GM18907 (cell line): ENCODE data around the gene PIAS4.
"Not testable (repeated sequence)": the region's sequence is repeated elsewhere in the genome, so short reads cannot be mapped to it uniquely, and the experiment has no call there.

Experiments
- ATAC-seq: cut with Tn5 transposase; IDR thresholded peaks from one replicate; pipeline ENCODE4 v1.9.1; 2021; ENCODE audit warnings: mild to moderate bottlenecking, moderate library complexity; ENCODE audit not compliant: unreplicated experiment

The PIAS4 gene

GRCh38 chr19:4007021-4007835 lies at the start of gene PIAS4:
PIAS4 (plus strand) TSS chr19:4007736; CDS start chr19:4007761, 25 bp downstream.
- ATAC-seq, result peak; percentile 83

- no peak for ATAC-seq
These were observed 48.4 kb upstream of the PIAS4 start for GRCh38 chr19:3958836-3959765.

- no peak for ATAC-seq
These were observed 47.8 kb upstream of the PIAS4 start for GRCh38 chr19:3959766-3960131.

- no peak for ATAC-seq
These were observed 46.5 kb upstream of the PIAS4 start for GRCh38 chr19:3961007-3961406.

- ATAC-seq, result no peak
These were observed 43.9 kb upstream of the PIAS4 start for GRCh38 chr19:3963458-3964255.

GRCh38 chr19:3964256-3965194 lies 43.0 kb upstream of the PIAS4 start:
- ATAC-seq, result no peak

GRCh38 chr19:3966051-3967017 lies 41.2 kb upstream of the PIAS4 start:
- ATAC-seq, result no peak

- not testable (repeated sequence) for ATAC-seq
These were observed 39.6 kb upstream of the PIAS4 start for GRCh38 chr19:3967983-3968382.

- ATAC-seq, result no peak
These were observed 38.7 kb upstream of the PIAS4 start for GRCh38 chr19:3968556-3969434.

- ATAC-seq, result no peak
These were observed 37.9 kb upstream of the PIAS4 start for GRCh38 chr19:3969435-3970312.

- ATAC-seq, result no peak
These were observed 37.2 kb upstream of the PIAS4 start for GRCh38 chr19:3970313-3970807.

GRCh38 chr19:3970808-3971598 lies 36.5 kb upstream of the PIAS4 start, which contains the start of gene DAPK3:
DAPK3 (minus strand) TSS chr19:3971099; CDS start chr19:3969735, 1,364 bp downstream.
- ATAC-seq, result peak; percentile 92

GRCh38 chr19:3975144-3975543 lies 32.4 kb upstream of the PIAS4 start:
- ATAC-seq, result no peak

GRCh38 chr19:3975637-3976087 lies 31.9 kb upstream of the PIAS4 start:
- no peak for ATAC-seq

GRCh38 chr19:3976495-3977241 lies 30.9 kb upstream of the PIAS4 start:
- no peak for ATAC-seq
